Neural cell (in vitro differentiated cells): ENCODE data around the gene TMEM184B. TPM values are rescaled to one million over a fixed set of nuclear protein-coding genes. Genes with fewer than 3 reads are reported as not detected.

Source experiments
- H2AFZ ChIP-seq: fragments of 200-600, 300-800 bp; sonication (generic), shearing (Covaris generic); 2 replicates; pipeline ENCODE4 v1.6.0; 2014; ENCODE audit warnings: low read depth, mild to moderate bottlenecking, antibody characterized with exemption, low read length, moderate library complexity
- H3F3A ChIP-seq: fragments of 200-600 bp; shearing (Covaris generic); 2 replicates; pipeline ENCODE4 v1.6.1; 2016; ENCODE audit warnings: mild to moderate bottlenecking, moderate library complexity, mixed read lengths, antibody characterized with exemption, low read length; ENCODE audit not compliant: insufficient read depth, poor library complexity, severe bottlenecking
- H3K27ac ChIP-seq: fragments of 200-600, 300-800 bp; sonication (generic), shearing (Covaris generic); 2 replicates; pipeline ENCODE4 v1.5.1; 2014; ENCODE audit warnings: mild to moderate bottlenecking, low read length, moderate library complexity
- H3K27me3 ChIP-seq: fragments of 300-800, 200-600 bp; sonication (generic), shearing (Covaris generic); 2 replicates; pipeline ENCODE4 v1.6.0; 2014; ENCODE audit warnings: mild to moderate bottlenecking, low read depth, low read length, moderate library complexity; ENCODE audit not compliant: insufficient read depth
- H3K36me3 ChIP-seq: fragments of 300-800, 200-600 bp; sonication (generic), shearing (Covaris generic); 2 replicates; pipeline ENCODE4 v1.5.1; 2014; ENCODE audit warnings: mild to moderate bottlenecking, antibody characterized with exemption, low read length, moderate library complexity; ENCODE audit not compliant: insufficient read depth
- H3K4me2 ChIP-seq: fragments of 300-800, 200-600 bp; sonication (generic), shearing (Covaris generic); 2 replicates; pipeline ENCODE4 v1.6.0; 2014; ENCODE audit warnings: mild to moderate bottlenecking, low read length
- H3K4me3 ChIP-seq: fragments of 300-800, 200-600 bp; sonication (generic), shearing (Covaris generic); 2 replicates; pipeline ENCODE4 v1.5.1; 2014; ENCODE audit warnings: mild to moderate bottlenecking, low read length, moderate library complexity
- H3K79me2 ChIP-seq: fragments of 200-600 bp; shearing (Covaris generic); replicated peaks from 2 replicates; pipeline ENCODE4 v1.6.0; 2014; ENCODE audit warnings: mild to moderate bottlenecking, low read length, moderate library complexity; ENCODE audit not compliant: insufficient read depth
- H3K9ac ChIP-seq: fragments of 300-800, 200-600 bp; sonication (generic), shearing (Covaris generic); 2 replicates; pipeline ENCODE4 v1.6.1; 2016; ENCODE audit warnings: mild to moderate bottlenecking, low read length, mixed read lengths
- H3K9me2 ChIP-seq: fragments of 200-600 bp; shearing (Covaris generic); 2 replicates; pipeline ENCODE4 v1.6.1; 2016; ENCODE audit warnings: mild to moderate bottlenecking, low read length, mixed read lengths; ENCODE audit not compliant: insufficient read depth
- H3K9me3 ChIP-seq: fragments of 200-600, 300-800 bp; sonication (generic), shearing (Covaris generic); 2 replicates; pipeline ENCODE4 v1.6.1; 2016; ENCODE audit warnings: mild to moderate bottlenecking, mixed run types, low read length, moderate library complexity, mixed read lengths
- H4K20me1 ChIP-seq: fragments of 200-600 bp; shearing (Covaris generic); 2 replicates; pipeline ENCODE4 v1.6.1; 2016; ENCODE audit warnings: mild to moderate bottlenecking, mixed run types; ENCODE audit not compliant: insufficient read depth
- EP300 ChIP-seq: fragments of 450-650 bp; conservative IDR thresholded peaks from 2 replicates; pipeline ENCODE4 v1.6.1; 2014; ENCODE audit warnings: antibody characterized with exemption, mild to moderate bottlenecking, moderate library complexity; ENCODE audit not compliant: poor library complexity, severe bottlenecking
- EZH2 ChIP-seq: fragments of 200-600, 300-800 bp; shearing (Covaris generic), sonication (generic); IDR thresholded peaks from 2 replicates; pipeline ENCODE4 v1.6.1; 2014; ENCODE audit warnings: antibody characterized with exemption, low read length, borderline replicate concordance, mild to moderate bottlenecking; ENCODE audit not compliant: insufficient read depth, poor library complexity, severe bottlenecking
- MXI1 ChIP-seq: fragments of 450-650 bp; conservative IDR thresholded peaks from 2 replicates; pipeline ENCODE4 v1.6.1; 2014; ENCODE audit warnings: antibody characterized with exemption, mild to moderate bottlenecking; ENCODE audit not compliant: poor library complexity, severe bottlenecking
- POLR2AphosphoS5 ChIP-seq: IDR thresholded peaks from 2 replicates; pipeline ENCODE4 v1.6.1; 2012
- RAD21 ChIP-seq: fragments of 450-650 bp; conservative IDR thresholded peaks from 2 replicates; pipeline ENCODE4 v1.6.1; 2014; ENCODE audit warnings: antibody characterized with exemption, mild to moderate bottlenecking, moderate library complexity
- SMC3 ChIP-seq: fragments of 450-650 bp; conservative IDR thresholded peaks from 2 replicates; pipeline ENCODE4 v1.6.1; 2014; ENCODE audit warnings: antibody characterized with exemption, mild to moderate bottlenecking, moderate library complexity; ENCODE audit not compliant: poor library complexity
- TAF1 ChIP-seq: IDR thresholded peaks from 2 replicates; pipeline ENCODE4 v1.6.1; 2012; ENCODE audit warnings: low read depth
- polyA plus RNA-seq: library from polyadenylated mRNA; depleted of rRNA; stranded (reverse); fragments of >200 nt; gene quantifications from 2 replicates; pipeline ENCODE4 v1.2.3, GENCODE V29; 2014
- TF ChIP-seq, protein P1 (sequence below): fragments of 450-650 bp; IDR thresholded peaks from 2 replicates; pipeline ENCODE4 v1.5.1; 2014; ENCODE audit warnings: antibody characterized with exemption, mild to moderate bottlenecking, moderate library complexity; ENCODE audit not compliant: poor library complexity, severe bottlenecking
- TF ChIP-seq, protein P2 (sequence below): IDR thresholded peaks from 2 replicates; pipeline ENCODE4 v1.6.1; 2012; ENCODE audit warnings: borderline replicate concordance

The TMEM184B gene
- polyA plus RNA-seq, 1 donor from 2014 or later = 19.7 TPM

DNA sequence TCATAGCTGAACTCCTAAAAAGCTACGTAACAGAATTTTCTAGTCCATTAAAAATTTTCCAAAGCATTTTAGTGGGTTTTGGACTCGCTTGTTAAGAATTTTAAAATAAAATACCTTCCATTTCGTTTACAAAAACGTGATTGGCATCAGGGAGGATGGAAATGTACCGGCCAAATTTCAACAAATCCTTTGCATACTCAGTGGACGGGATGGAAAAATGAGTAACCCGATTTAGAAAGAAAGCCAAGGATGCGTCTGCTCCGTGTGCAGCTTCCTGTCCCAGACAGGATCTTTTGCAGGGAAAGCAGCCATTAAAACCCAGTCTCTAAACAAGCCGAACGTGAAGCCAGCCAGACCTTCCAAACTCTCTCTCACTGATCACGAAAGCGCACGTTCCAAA is 15.6 kb downstream of the TMEM184B start:
- Histone ChIP-seq H3K9me3 (no peaks in the 10 kb centered on the region), H3F3A (no peaks in the 10 kb centered on the region), H3K79me2 (peaks cover 3% of the 10 kb centered on the region), H3K4me3 (no peak overlapping the region), H4K20me1 (peaks cover 6% of the 10 kb centered on the region), H3K27ac (no peak overlapping the region), H3K36me3 (no peaks in the 10 kb centered on the region), H3K9me2 (no peaks in the 10 kb centered on the region), H3K4me2 (no peak overlapping the region), H3K27me3 (no peaks in the 10 kb centered on the region), H2AFZ (no peak overlapping the region), H3K9ac (no peak overlapping the region)
- TF ChIP-seq RAD21 (no peak), EZH2 (no peak), POLR2AphosphoS5 (no peak), TAF1 (no peak), EP300 (no peak), SMC3 (no peak), MXI1 (no peak)
- TF ChIP-seq, protein P1, sequence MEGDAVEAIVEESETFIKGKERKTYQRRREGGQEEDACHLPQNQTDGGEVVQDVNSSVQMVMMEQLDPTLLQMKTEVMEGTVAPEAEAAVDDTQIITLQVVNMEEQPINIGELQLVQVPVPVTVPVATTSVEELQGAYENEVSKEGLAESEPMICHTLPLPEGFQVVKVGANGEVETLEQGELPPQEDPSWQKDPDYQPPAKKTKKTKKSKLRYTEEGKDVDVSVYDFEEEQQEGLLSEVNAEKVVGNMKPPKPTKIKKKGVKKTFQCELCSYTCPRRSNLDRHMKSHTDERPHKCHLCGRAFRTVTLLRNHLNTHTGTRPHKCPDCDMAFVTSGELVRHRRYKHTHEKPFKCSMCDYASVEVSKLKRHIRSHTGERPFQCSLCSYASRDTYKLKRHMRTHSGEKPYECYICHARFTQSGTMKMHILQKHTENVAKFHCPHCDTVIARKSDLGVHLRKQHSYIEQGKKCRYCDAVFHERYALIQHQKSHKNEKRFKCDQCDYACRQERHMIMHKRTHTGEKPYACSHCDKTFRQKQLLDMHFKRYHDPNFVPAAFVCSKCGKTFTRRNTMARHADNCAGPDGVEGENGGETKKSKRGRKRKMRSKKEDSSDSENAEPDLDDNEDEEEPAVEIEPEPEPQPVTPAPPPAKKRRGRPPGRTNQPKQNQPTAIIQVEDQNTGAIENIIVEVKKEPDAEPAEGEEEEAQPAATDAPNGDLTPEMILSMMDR = no peak
- TF ChIP-seq, protein P2, sequence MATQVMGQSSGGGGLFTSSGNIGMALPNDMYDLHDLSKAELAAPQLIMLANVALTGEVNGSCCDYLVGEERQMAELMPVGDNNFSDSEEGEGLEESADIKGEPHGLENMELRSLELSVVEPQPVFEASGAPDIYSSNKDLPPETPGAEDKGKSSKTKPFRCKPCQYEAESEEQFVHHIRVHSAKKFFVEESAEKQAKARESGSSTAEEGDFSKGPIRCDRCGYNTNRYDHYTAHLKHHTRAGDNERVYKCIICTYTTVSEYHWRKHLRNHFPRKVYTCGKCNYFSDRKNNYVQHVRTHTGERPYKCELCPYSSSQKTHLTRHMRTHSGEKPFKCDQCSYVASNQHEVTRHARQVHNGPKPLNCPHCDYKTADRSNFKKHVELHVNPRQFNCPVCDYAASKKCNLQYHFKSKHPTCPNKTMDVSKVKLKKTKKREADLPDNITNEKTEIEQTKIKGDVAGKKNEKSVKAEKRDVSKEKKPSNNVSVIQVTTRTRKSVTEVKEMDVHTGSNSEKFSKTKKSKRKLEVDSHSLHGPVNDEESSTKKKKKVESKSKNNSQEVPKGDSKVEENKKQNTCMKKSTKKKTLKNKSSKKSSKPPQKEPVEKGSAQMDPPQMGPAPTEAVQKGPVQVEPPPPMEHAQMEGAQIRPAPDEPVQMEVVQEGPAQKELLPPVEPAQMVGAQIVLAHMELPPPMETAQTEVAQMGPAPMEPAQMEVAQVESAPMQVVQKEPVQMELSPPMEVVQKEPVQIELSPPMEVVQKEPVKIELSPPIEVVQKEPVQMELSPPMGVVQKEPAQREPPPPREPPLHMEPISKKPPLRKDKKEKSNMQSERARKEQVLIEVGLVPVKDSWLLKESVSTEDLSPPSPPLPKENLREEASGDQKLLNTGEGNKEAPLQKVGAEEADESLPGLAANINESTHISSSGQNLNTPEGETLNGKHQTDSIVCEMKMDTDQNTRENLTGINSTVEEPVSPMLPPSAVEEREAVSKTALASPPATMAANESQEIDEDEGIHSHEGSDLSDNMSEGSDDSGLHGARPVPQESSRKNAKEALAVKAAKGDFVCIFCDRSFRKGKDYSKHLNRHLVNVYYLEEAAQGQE = no peak

DNA sequence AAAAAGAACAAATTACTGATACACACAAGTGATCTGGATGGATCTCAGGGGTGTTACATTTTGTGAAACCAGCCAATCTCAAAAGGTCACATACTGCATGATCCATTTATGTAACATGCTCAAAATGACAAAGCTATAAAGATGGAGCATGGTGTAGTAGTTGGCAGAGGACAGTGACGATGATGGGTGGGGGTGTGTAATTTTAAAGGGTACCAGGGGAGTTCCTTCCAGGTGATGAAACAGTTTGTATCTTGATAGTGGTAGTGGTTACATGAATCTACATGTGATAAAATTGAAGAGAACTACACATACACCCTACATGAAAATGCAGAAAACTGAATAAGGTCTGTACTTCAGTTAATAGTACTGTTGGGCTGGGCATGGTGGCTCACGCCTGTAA is 17.1 kb downstream of the TMEM184B start:
- Histone ChIP-seq H3K27ac (no peak overlapping the region), H4K20me1 (peaks cover 3% of the 10 kb centered on the region), H3K36me3 (no peaks in the 10 kb centered on the region), H3K9me3 (no peaks in the 10 kb centered on the region), H3K9me2 (no peaks in the 10 kb centered on the region), H3K4me2 (no peak overlapping the region), H3K4me3 (no peak overlapping the region), H3K9ac (no peak overlapping the region), H3K27me3 (no peaks in the 10 kb centered on the region), H2AFZ (no peak overlapping the region), H3K79me2 (peaks cover 3% of the 10 kb centered on the region), H3F3A (no peaks in the 10 kb centered on the region)
- TF ChIP-seq RAD21 (no peak), SMC3 (no peak), EZH2 (no peak), POLR2AphosphoS5 (no peak), MXI1 (no peak), EP300 (no peak), TAF1 (no peak)
- TF ChIP-seq, protein P1 = no peak
- TF ChIP-seq, protein P2 = no peak
